Esophagus muscularis mucosa (tissue), 4 donors: ENCODE measurements around the gene FAM24A.

Experiments
- CTCF ChIP-seq, 3 experiments: fragments of 200-600 bp in 2 of 3; fragments of 450-650 bp in 1 of 3; sonication (generic) in 2 of 3; IDR thresholded peaks; one replicate each; pipeline ENCODE4 v1.5.1; 2017 to 2019; ENCODE audit warnings: antibody characterized with exemption in 3 of 3, mild to moderate bottlenecking in 2 of 3, moderate library complexity in 1 of 3
- EP300 ChIP-seq: sonication (generic); formaldehyde crosslinking; IDR thresholded peaks from one replicate; pipeline ENCODE4 v1.6.1; 2017; ENCODE audit warnings: antibody characterized with exemption
- POLR2A ChIP-seq: fragments of 450-650 bp; IDR thresholded peaks from one replicate; pipeline ENCODE4 v1.6.1; 2017; ENCODE audit warnings: antibody characterized with exemption, moderate library complexity, mild to moderate bottlenecking, low read depth
- POLR2AphosphoS5 ChIP-seq, 2 donors: sonication (generic); formaldehyde crosslinking; IDR thresholded peaks; one replicate each; pipeline ENCODE4 v1.6.1; 2017; ENCODE audit warnings: antibody characterized with exemption in 2 of 2

GRCh38 chr10:122884166-122884565, 26.2 kb upstream of the FAM24A start:
- TF ChIP-seq POLR2AphosphoS5 (IDR thresholded peaks at IDR 0.05) = no peak
- TF ChIP-seq CTCF (IDR thresholded peaks at IDR 0.05) = no peak
- TF ChIP-seq POLR2A = no peak
- no peak for TF ChIP-seq EP300
